Fibroblast of the conjunctiva (primary cell): ENCODE data around the gene BNIP5.
"Not testable (repeated sequence)": the region's sequence is repeated elsewhere in the genome, so short reads cannot be mapped to it uniquely, and the experiment has no call there.

ENCODE experiments used
- DNase-seq: peaks from one replicate; pipeline ENCODE4 v3.0.0-alpha.2; 2010; ENCODE audit warnings: low read depth

The BNIP5 gene

DNA sequence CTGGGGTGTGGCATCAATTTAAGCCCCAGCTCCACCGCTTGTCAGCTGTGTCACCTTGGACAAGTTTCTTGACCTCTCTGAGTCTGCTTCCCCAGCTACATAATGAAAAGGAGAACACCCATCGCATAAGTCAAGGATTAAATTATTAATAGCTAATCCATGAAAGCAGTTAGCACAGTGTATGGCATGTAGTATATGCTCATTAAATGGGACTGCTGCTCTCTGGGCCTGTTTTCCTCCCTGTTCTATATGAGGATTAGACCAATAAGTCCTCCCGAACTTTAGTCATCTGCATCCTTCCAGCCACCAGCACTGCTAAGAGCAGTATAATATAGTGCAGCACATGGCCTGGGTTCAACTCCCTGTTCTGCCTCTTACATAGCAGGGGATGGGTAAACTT, 31.1 kb upstream of the BNIP5 start:
- DNase-seq = no peak

DNA sequence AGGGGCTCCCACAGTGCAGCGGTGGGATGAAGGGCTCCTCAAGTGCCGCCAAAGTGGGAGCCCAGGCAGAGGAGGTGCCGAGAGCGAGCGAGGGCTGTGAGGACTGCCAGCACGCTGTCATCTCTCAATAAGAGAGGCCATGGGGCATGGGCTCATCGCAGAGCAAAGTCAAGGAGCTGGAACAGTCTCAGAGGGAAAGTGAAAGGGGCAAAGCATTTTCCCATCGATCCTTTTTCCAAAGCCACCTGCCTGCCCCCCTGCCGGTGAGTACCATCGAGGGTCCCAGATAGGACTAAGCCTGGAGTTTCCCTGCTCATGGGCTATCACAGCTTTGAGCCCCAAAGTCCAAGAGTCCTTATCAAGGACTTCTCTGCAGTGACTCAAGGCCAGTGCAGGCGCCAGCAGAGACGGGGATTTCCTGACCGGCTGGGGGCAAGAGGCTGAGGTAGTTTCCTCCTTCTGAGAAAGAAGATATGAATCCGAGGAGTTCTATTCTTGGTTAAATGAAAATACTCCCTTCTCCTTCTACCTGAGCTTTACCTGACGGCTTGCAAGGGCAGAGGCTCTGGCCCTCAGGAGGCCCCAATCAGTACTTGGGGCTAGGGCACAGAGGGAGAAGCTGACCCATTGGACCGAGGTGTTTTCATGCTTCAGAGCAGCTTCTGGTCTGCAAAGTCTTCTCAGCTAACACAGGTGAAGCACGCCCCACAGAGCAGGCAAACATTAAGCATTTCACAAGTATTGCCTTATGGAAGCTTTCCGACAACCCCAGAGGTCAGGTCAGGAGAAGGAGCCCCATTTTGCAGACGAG, 28.2 kb upstream of the BNIP5 start:
- DNase-seq = no peak

DNA sequence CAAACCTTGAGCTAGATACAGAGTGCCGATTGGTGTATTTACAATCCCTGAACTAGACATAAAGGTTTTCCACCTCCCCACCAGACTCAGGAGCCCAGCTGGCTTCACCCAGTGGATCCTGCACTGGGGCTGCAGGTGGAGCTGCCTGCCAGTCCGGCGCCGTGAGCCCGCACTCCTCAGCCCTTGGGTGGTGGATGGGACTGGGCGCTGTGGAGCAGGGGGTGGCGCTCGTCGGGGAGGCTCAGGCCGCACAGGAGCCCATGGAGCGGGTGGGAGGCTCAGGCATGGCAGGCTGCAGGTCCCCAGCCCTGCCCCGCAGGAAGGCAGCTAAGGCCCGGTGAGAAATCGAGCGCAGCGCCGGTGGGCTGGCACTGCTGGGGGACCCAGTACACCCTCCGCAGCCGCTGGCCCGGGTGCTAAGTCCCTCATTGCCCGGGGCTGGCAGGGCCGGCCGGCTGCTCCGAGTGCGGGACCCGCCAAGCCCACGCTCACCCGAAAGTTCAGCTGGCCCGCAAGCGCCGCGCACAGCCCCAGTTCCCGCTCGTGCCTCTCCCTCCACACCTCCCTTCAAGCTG, 27.5 kb upstream of the BNIP5 start:
- not testable (repeated sequence) for DNase-seq

DNA sequence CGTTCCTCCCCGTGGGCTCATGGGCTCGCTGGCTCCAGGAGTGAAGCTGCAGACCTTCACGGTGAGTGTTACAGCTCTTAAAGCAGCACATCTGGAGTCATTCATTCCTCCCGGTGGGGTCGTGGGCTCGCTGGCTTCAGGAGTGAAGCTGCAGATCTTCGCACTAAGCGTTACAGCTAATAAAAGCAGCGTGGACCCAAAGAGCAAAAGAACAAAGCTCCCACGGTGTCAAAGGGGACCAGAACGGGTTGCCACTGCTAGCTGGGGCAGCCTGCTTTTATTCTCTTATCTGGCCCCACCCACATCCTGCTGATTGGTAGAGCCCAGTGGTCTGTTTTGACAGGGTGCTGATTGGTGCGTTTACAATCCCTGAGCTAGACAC, 26.7 kb upstream of the BNIP5 start:
- DNase-seq = not testable (repeated sequence)

DNA sequence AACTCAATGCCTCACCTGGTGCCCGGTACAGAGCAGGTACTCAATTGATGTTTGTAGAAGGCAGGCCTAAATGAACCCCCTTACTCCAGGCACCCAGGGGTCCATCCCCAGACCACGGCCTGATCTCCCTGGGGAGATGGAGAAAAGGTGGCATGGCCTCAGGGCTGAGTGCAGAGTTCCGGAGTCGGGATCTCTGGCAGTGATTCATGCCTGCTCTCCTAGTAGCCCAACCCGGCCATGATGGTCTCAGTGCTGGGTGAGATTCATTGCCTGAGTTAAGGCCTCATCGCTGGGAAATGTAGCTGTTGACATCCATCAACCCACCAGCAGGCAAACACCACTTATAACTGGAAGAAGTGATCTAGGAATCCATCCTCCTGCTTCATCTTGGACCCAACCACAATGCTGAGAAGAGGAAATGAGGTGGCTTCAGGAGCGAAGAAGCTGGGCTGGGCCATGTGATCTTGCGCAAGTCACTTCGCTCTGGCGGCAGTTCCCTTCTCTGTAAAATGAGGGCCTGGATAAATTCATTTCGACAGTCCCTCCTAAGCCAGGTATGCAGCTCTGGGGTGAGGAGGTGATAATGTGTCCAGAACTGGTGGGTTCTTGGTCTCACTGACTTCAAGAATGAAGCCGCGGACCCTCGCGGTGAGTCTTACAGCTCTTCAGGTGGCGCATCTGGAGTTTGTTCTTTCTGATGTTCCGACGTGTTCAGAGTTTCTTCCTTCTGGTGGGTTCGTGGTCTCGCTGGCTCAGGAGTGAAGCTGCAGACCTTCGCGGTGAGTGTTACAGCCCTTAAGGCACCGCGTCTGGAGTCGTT, 26.1 kb upstream of the BNIP5 start:
- no peak for DNase-seq

DNA sequence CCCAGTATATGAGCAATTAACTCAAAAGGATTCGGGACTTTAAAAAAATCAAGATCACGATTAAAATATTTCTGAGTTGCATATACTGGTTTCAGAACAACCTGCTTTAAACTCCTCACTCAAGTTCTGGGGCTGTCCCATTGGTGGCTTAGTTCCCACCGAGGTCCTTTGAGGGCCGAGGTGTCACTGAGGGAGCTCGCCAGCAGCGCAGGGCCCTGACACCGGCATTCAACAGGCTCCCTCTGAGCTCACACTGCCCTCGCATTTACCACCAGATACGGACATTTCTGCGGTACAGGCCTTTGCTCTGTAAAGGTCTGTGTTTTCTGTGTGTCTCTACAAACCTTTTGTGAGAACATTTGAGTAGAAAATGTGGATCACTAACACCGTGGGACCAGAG, 24.4 kb upstream of the BNIP5 start:
- DNase-seq = no peak

DNA sequence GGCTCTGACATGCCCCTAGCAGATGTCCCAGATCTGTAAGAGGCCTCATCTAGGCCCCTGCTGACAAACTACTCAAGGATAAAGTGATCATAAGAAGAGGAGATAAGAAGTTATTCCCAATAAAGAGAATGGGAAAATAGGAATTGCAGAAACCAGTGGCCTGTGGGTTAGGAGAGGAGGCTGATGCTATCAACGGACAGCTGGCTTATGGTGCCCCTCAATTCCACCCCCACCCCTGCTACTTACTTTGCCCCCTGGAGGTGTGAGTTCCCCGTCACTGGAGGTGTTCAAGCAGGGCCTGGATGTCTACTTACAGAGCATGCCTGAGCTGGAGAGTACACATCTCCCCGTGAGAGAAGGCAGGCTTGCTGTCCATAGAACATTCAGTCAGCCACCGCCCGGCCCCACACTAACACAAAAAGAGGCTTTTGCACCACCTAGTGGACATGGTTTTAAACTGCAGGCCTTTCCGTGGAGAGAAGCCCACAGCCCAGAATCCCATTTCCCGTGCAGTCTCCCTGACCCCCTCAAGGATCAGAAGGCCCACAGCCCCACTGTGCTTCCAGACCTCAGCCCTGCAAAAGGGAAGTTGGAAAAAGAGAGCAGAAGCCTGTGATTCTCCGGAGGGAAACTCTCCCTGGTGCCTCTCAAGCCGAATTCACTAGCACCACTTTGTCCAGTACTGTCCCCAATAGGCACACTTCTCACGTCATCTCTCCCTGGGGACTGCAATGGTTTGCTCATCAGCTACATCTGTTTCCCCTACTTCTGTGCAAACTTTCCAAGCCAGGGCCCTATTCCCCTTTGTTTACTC, 23.8 kb upstream of the BNIP5 start:
- peak; percentile 51 for DNase-seq

DNA sequence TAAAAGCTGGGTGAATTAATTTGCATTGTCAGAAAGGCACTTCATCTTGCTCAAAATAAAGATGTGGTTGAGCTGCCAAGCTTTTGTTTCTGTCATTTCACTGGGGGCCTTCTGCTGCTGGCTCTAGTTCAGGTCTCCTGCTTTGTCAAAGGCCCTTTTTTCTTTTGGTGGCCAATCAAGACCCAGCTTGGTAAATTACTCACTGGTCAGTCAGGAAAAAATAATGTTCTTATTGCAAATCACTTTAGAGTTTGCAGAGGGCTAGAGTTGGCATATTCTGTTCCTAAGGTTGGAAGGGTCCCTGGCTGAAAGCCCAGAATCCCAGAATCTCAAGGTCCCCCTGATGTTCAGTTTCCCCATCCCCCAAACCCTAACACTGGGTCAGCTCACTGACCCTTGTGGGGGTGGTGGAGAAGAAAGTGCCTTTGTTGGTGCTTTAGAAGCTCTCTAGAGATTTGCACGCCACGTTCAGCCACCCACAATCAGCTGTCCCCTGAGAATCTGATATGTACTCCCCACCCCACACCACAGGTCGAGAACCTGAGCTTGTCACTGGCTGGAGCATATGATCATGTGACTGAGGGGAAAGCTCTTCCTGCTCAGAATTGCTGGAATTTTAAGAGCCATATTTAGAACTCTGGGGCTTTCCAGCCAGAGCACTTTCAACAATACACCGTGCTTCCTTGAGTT, 21.7 kb upstream of the BNIP5 start:
- DNase-seq = no peak

DNA sequence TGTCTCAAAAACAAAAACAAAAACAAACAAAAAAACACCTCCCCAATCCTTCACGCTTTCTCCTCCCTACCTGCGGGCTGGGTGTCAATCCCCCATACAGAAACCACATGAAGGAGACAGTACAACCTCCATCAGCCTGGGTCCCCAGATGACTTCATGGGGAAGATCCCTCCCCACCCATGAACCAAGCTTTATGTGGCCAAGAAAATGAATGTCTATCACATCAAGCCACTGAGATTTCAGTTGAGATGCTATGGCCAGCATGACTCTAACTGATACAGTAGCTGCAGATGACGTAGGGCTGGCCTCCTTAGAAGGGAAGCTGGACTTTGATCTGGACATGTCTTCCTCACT, 21.2 kb upstream of the BNIP5 start:
- no peak for DNase-seq

DNA sequence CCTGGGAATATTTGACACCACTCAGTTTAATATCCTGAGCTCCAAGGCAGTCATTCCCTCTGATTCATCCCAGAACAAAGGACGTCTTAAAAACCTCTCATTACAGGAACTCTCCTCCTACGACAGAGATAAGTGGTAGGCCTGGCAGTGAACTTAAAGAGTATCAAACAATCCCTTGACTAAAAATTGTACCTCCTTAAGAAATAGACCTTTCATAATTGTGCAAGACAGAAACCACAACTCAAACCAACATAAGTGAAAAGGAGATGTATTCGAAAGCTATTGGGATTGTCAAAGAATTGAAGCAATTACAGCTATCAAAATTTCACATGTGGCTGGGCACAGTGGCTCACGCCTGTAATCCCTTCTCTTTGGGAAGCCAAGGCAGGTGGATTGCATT, 19.1 kb upstream of the BNIP5 start:
- DNase-seq = no peak

DNA sequence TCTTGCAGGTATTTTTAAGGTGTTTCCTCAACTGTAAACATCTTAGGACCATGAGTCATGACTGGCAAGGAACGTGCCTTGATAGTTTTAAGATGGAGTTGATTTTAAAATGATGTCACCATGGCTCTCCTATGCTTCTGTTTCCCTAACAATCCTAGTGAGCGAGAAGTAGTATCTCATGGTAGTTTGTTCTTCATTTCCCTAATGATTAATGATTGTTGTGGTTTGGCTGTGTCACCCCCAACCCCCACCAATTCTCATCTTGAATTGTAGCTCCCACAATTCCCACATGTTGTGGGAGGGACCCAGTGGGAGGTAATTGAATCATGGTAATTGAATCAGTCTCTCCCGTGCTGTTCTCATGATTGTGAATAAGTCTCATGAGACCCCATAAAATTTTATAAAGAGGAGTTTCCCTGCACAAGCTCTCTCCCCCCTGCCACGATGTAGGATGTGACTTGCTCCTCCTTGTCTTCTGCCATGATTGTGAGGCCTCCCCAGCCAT, 16.8 kb upstream of the BNIP5 start:
- no peak for DNase-seq

DNA sequence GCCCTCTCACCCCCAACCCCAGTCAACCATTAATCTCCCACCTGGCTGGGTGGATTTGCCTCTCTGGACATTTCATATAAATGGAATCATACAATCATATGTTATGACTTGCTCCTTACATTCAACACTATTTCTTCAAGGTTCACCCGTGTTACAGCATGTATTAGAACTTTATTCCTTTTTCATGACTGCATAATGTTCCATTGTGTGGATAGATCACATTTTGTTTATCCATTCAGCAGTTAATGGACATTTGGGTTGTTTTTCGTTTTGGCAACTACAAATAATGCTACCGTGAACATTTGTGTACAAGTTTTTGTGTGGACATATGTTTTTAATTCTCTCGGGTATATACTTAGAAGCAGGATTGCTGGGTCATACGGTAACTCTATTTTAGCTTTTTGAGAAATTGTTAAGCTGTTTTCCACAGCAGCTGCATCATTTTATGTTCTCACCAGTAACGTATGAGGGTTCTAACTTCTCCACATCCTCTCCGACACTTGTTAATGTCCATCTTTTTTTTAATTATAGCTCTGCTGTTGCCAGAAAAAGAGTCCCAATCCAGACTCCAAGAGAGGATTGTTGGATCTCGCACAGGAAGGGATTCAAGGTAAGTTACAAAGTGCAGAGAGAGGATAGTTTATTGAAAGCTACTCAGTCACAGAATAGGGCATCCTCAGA, 15.9 kb upstream of the BNIP5 start:
- no peak for DNase-seq

DNA sequence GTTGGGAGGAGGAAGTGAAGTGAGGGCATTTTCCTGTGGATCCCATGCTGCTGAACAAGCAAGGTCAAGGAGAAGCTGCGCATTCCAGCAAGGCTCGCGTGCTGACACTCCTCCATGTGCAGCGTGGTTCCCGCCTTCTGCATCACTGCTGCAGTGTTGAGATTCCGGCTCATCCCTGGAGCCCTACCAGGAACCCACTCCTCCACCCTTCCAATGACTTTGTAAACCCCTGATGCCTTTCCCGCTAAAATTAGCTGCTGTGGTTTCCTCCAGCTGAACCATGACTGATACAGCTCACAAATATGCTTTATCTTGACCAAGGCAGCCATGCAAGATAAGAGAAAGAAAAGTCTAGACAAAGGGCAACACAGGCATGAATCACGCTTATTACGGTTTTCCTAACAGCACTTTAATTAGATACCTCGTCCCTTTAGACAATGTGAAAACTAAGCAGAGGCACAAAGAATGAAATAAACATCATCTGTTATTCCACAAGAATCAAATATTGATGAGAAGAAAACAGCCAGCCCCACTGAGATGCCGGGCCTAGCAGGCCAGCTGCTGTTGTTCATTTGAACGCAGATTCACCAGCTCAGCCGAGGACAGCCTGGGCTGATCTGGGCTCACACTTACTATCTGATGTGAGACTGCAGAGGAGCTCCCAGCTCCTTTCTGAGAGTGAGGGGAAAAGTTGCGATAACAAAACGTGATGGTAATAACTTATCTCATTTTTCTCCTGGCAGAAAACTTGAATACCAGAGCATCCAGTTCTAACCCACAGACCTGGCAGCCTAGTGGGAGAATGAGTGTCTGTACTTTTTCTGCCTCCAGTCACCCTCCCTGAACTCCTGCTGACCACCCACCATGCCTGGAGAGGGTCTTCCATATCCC, 14.2 kb upstream of the BNIP5 start:
- DNase-seq = no peak

DNA sequence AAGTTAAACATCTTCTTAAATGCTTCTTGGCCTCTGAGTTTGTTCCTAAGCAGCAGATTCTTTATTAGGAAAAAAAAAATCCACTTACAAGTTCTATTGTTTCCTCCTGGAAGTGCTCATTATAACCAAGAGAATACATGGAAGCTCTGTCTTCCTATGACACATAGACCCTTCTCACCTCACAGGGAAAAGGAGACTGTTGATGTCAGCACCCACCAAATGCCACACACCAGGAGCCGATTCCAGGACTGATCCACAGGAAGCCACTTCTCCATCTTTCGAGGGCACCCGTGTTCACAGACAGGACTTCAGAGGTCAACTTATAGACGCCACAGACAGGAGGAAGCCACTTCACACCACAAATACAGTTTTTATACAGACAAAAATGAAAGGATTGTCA, 13.4 kb upstream of the BNIP5 start:
- no peak for DNase-seq

DNA sequence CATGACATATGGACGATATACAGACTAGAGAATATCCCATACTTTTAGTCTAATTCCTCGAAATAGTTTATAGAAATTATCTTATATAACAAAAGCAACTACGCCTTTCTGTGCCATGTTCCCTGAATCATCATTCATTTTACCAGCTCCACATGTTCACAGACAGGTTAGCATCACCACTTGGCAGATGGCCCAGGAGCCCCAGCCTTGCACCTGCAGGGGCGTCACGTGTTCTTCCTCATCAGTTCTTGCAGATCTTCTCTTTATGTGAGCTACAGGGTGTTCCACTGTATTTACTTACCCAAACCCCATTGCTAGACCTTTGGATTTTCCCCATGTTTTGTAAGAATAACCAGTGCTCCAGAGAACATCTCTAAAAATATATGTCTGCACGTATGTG, 12.6 kb upstream of the BNIP5 start:
- DNase-seq = no peak

DNA sequence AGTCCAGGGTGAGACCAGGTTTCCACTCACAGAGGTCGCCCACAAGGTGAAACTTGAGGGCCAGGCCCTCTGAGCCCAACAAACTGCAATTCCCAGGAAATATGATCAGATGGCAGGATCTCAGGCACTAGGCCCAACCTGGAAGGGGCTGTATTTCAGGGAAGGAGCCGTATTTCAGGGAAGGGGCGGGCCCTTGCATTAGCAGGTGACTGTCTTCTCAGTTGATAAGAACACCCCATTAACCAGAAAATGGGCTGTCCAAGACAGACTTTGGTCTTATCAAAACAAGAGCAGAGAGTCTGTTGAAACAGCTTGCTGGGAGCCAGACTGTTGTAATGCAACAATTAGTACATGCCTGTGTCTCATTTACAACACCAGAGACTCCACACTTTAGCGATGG, 10.9 kb upstream of the BNIP5 start:
- DNase-seq = no peak

DNA sequence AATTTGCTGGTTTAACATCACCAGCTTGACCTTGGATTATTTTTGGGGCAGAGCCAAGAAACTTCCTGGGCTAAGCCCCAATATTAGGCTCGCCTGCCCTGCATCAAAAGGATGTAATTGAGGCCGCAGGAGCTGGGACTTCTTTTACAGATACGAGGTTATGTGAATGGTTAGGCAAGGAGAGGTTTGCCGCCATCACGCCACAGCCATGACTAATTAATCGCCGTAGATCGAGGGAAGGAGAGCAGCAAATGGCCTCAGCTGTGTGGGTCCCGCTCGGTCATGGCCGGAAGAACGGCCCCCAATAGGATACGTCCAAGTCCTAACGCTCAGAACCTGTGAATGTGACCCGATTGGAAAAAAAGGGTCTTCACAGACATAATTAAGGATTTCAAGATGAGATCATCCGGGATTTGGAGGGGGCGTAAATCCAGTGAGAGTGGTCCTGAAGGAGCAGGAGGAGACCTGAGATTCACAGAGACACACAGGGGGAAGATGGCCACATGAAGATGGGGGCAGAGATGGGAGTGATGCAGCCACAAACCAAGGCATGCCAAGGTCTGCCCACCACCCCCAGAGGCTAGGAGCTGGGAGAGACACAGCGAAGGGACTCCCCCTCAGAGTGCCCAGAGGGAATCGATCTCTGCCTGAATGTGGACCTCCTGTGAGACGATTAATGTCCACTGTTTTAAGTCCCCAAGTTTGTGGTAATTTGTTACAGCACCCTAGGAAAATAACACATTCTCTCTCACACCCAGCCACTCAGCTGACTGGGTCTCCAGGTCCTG, 10.0 kb upstream of the BNIP5 start:
- no peak for DNase-seq

DNA sequence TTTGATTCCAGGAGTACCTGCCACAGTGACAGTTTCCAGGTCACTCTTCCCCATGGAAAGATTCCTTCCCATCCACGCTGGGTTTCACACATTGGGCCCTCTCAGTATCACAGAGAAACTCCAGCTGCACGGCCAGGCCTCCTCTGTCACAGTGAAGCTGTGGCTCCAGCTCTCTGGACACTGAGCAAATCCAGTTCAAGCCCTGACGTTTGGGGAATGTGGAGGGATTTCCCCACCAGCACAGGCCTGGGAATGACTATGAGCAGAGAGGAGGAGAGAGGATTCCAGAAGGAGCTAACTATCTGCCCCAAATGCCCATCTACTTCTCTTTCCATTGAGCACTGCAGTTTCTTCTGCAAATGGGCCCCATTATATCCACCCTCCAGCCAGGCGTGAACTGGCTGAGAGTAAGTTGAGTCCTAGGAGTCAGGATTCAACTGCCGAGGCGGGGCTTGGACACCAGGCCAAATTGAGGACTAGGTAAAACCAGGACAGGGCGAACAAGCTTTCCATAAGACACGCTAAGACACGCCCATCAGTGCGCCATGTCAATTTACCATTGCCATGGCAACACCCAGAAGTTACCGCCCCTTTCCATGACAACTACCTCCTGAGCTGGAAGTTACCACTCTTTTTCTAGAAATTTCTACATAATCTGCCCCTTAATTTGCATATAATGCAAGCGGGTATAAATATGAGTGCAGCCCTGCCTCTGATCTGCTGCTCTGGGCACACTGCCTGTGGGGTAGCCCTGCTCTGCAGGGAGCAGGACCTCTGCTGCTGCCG, 9.2 kb upstream of the BNIP5 start:
- DNase-seq = no peak
